IPS-NIHi7 (cell line): ENCODE data around the gene TOM1L2.

Source experiments
- DNase-seq: peaks from one replicate; pipeline ENCODE4 v3.0.0; 2012; ENCODE audit warnings: mixed read lengths; ENCODE audit errors: extremely low spot score

Gene TOM1L2

GRCh38 chr17:17807440-17807839, 164.8 kb downstream of the TOM1L2 start:
- DNase-seq: no peak

GRCh38 chr17:17806611-17807274, 165.5 kb downstream of the TOM1L2 start:
- no peak for DNase-seq

GRCh38 chr17:17806035-17806434, 166.2 kb downstream of the TOM1L2 start:
- no peak for DNase-seq

GRCh38 chr17:17805575-17805974, 166.6 kb downstream of the TOM1L2 start:
- no peak for DNase-seq

GRCh38 chr17:17804007-17804406, 168.2 kb downstream of the TOM1L2 start:
- DNase-seq: no peak

- no peak for DNase-seq
Measured at GRCh38 chr17:17801800-17802481, 170.3 kb downstream of the TOM1L2 start.

- no peak for DNase-seq
Measured at GRCh38 chr17:17800504-17801021, 171.6 kb downstream of the TOM1L2 start.

- DNase-seq: no peak
Measured at GRCh38 chr17:17798573-17799255, 173.5 kb downstream of the TOM1L2 start.

- DNase-seq: no peak
Measured at GRCh38 chr17:17798010-17798556, 174.1 kb downstream of the TOM1L2 start.

GRCh38 chr17:17797119-17797809, 174.9 kb downstream of the TOM1L2 start:
- DNase-seq: no peak

GRCh38 chr17:17796787-17797061, 175.5 kb downstream of the TOM1L2 start:
- no peak for DNase-seq

- no peak for DNase-seq
Measured at GRCh38 chr17:17795946-17796786, 176.0 kb downstream of the TOM1L2 start.

- DNase-seq: no peak
Measured at GRCh38 chr17:17795296-17795695, 176.9 kb downstream of the TOM1L2 start.

GRCh38 chr17:17794382-17794781, 177.8 kb downstream of the TOM1L2 start:
- no peak for DNase-seq
